HG02588 (cell line): ENCODE data around the gene JAKMIP1.
"Not testable (repeated sequence)": the region's sequence is repeated elsewhere in the genome, so short reads cannot be mapped to it uniquely, and the experiment has no call there.

Experiments
- ATAC-seq: cut with Tn5 transposase; IDR thresholded peaks from one replicate; pipeline ENCODE4 v1.9.1; 2021; ENCODE audit warnings: mild to moderate bottlenecking, moderate library complexity; ENCODE audit not compliant: unreplicated experiment

Gene JAKMIP1

GRCh38 chr4:5999356-5999755 lies 201.0 kb downstream of the JAKMIP1 start:
- ATAC-seq = no peak

GRCh38 chr4:5998333-5998936 lies 201.9 kb downstream of the JAKMIP1 start:
- ATAC-seq = no peak

- ATAC-seq = no peak
Observed at GRCh38 chr4:5996641-5997040, 203.7 kb downstream of the JAKMIP1 start.

GRCh38 chr4:5995901-5996623 lies 204.3 kb downstream of the JAKMIP1 start:
- ATAC-seq = no peak

GRCh38 chr4:5993876-5994811 lies 206.2 kb downstream of the JAKMIP1 start:
- ATAC-seq = no peak

GRCh38 chr4:5993346-5993745 lies 207.0 kb downstream of the JAKMIP1 start:
- not testable (repeated sequence) for ATAC-seq

- ATAC-seq = no peak
Observed at GRCh38 chr4:5992828-5993321, 207.5 kb downstream of the JAKMIP1 start.

GRCh38 chr4:5992171-5992827 lies 208.1 kb downstream of the JAKMIP1 start:
- ATAC-seq = no peak

GRCh38 chr4:5991405-5991804 lies 208.9 kb downstream of the JAKMIP1 start:
- no peak for ATAC-seq

GRCh38 chr4:5990446-5991160 lies 209.7 kb downstream of the JAKMIP1 start:
- no peak for ATAC-seq

- ATAC-seq = no peak
Observed at GRCh38 chr4:5989236-5990225, 210.8 kb downstream of the JAKMIP1 start.

- no peak for ATAC-seq
Observed at GRCh38 chr4:5988086-5988845, 212.1 kb downstream of the JAKMIP1 start.

GRCh38 chr4:5984843-5985242 lies 215.5 kb downstream of the JAKMIP1 start:
- no peak for ATAC-seq

GRCh38 chr4:5982156-5982973 lies 218.0 kb downstream of the JAKMIP1 start:
- no peak for ATAC-seq

GRCh38 chr4:5980436-5981155 lies 219.8 kb downstream of the JAKMIP1 start:
- ATAC-seq = no peak

GRCh38 chr4:5979981-5980380 lies 220.4 kb downstream of the JAKMIP1 start:
- no peak for ATAC-seq

GRCh38 chr4:5976921-5977320 lies 223.4 kb downstream of the JAKMIP1 start:
- no peak for ATAC-seq
